ENCODE results near the gene LYPD1. TPM values are rescaled to one million over a fixed set of nuclear protein-coding genes. Genes with fewer than 3 reads are reported as not detected.

LYPD1 gene
- total RNA-seq, 1 experiment from 2014 or later = 0.21 TPM

- ChIA-PET CTCF (no interaction called here), POLR2A (no interaction called here)
- ATAC-seq (no peak), DNase-seq (ENCODE audit: low read depth, low spot score) (no peak)
- TF ChIP-seq TCF7L2 (IDR thresholded peaks at IDR 0.05; ENCODE audit: low read depth, low read length) (no peak), SIN3A (IDR thresholded peaks at IDR 0.05; ENCODE audit: borderline replicate concordance, insufficient read depth, low read depth, low read length) (no peak), REST (IDR thresholded peaks at IDR 0.05; ENCODE audit: insufficient read depth in 1 of 2, low read depth in 2 of 2, low read length in 1 of 2) (no peak), CTCF (IDR thresholded peaks at IDR 0.05) (no peak), POLR2AphosphoS5 (IDR thresholded peaks at IDR 0.05; ENCODE audit: low read depth, low read length) (no peak)
- intact Hi-C loops (cut with micrococcal nuclease; ENCODE audit: unreplicated experiment) (no loop called here), in situ Hi-C loops (cut with HindIII; ENCODE audit: low pct_unique_long_range_greater_than_20kb, low sequenced_read_pairs) (no loop called here)
- Histone ChIP-seq H3K4me1 (ENCODE audit: control insufficient read depth, insufficient read depth, low read length) (no peaks in the 10 kb centered on the region), H3K9me3 (ENCODE audit: control insufficient read depth, insufficient read depth, low read depth, low read length) (no peaks in the 10 kb centered on the region), H3K27me3 (ENCODE audit: control insufficient read depth, insufficient read depth, low read length) (no peaks in the 10 kb centered on the region), H3K36me3 (ENCODE audit: control insufficient read depth, insufficient read depth, low read length) (no peaks in the 10 kb centered on the region), H3K27ac (ENCODE audit: low read length) (no peak overlapping the region), H3K4me3 (ENCODE audit: low read depth in 2 of 2, low read length in 2 of 2) (no peak overlapping the region)
- no TSS peak for BruUV-seq (replicated peaks)
These were observed 48.7 kb downstream of the LYPD1 start for GRCh38 chr2:132621131-132621875.

- H3K4me1 ChIP-seq (ENCODE audit: control insufficient read depth, insufficient read depth, low read length) = no peaks in the 10 kb centered on the region
- ATAC-seq = no peak
- ChIA-PET POLR2A (no interaction called here), CTCF (no interaction called here)
- intact Hi-C loops (cut with micrococcal nuclease; ENCODE audit: unreplicated experiment) = no loop called here
- BruUV-seq (replicated peaks) = no TSS peak
- DNase-seq (ENCODE audit: low read depth, low spot score) = no peak
- H3K9me3 ChIP-seq (ENCODE audit: control insufficient read depth, insufficient read depth, low read depth, low read length) = no peaks in the 10 kb centered on the region
- no peak overlapping the region for H3K27ac ChIP-seq (ENCODE audit: low read length)
- no peaks in the 10 kb centered on the region for H3K36me3 ChIP-seq (ENCODE audit: control insufficient read depth, insufficient read depth, low read length)
- no peaks in the 10 kb centered on the region for H3K27me3 ChIP-seq (ENCODE audit: control insufficient read depth, insufficient read depth, low read length)
- H3K4me3 ChIP-seq (ENCODE audit: low read depth in 2 of 2, low read length in 2 of 2) = no peak overlapping the region
- TF ChIP-seq REST (IDR thresholded peaks at IDR 0.05; ENCODE audit: insufficient read depth in 1 of 2, low read depth in 2 of 2, low read length in 1 of 2) (no peak), SIN3A (IDR thresholded peaks at IDR 0.05; ENCODE audit: borderline replicate concordance, insufficient read depth, low read depth, low read length) (no peak), CTCF (IDR thresholded peaks at IDR 0.05) (no peak), POLR2AphosphoS5 (IDR thresholded peaks at IDR 0.05; ENCODE audit: low read depth, low read length) (no peak), TCF7L2 (IDR thresholded peaks at IDR 0.05; ENCODE audit: low read depth, low read length) (no peak)
- in situ Hi-C loops (cut with HindIII; ENCODE audit: low pct_unique_long_range_greater_than_20kb, low sequenced_read_pairs) = no loop called here
These were observed 49.9 kb downstream of the LYPD1 start for GRCh38 chr2:132620115-132620514.

Measured in Panc1 (cell line).